Measurements from ENCODE around the gene PHPT1. TPM values are rescaled to one million over a fixed set of nuclear protein-coding genes. Genes with fewer than 3 reads are reported as not detected.
A peak's percentile ranks its signal among the peaks of the same experiment; 100 is the strongest.

PHPT1 gene
- total RNA-seq, 2 donors from 2014 or later = 107 to 122 TPM

GRCh38 chr9:136808806-136809158 is 40.4 kb upstream of the PHPT1 start:
- no peak for DNase-seq
- Histone ChIP-seq H3K4me3 (ENCODE audit: low read length) (peak overlapping the region; percentile 92), H3K27me3 (ENCODE audit: control insufficient read depth, insufficient read depth, low read length, poor library complexity, severe bottlenecking) (no peaks in the 10 kb centered on the region), H3K9me3 (ENCODE audit: control insufficient read depth, low read length) (no peaks in the 10 kb centered on the region), H3K36me3 (ENCODE audit: control insufficient read depth, insufficient read depth, low read length) (peaks cover 50% of the 10 kb centered on the region), H3K4me1 (ENCODE audit: control insufficient read depth, insufficient read depth, low read length) (peaks cover 5% of the 10 kb centered on the region), H3K9ac (ENCODE audit: extremely low read depth, low read length, poor library complexity, severe bottlenecking) (peak overlapping the region; percentile 74), H3K27ac (ENCODE audit: low read depth, low read length) (no peak overlapping the region)
- H3K4me3 Mint-ChIP-seq = peak overlapping the region; percentile 70
- no peak for TF ChIP-seq CTCF (conservative IDR thresholded peaks at IDR 0.05)
- no peaks in the 10 kb centered on the region for H3K9me3 Mint-ChIP-seq
- H3K4me1 Mint-ChIP-seq = peaks cover 20% of the 10 kb centered on the region
- peaks cover 58% of the 10 kb centered on the region for H3K36me3 Mint-ChIP-seq (ENCODE audit: low read depth)
- 7 to 12% methylated on average over 14 of the region's 14 CpGs for WGBS, 2 experiments (ENCODE audit: insufficient coverage in 1 of 2, insufficient read length in 1 of 2)
- peaks cover 5% of the 10 kb centered on the region for H3K27me3 Mint-ChIP-seq (ENCODE audit: insufficient read depth)
- peak overlapping the region; percentile 84 for H3K27ac Mint-ChIP-seq

- H3K9ac ChIP-seq (ENCODE audit: extremely low read depth, low read length, poor library complexity, severe bottlenecking) = no peak overlapping the region
- no peak overlapping the region for H3K4me3 ChIP-seq (ENCODE audit: low read length)
- no peak overlapping the region for H3K27ac ChIP-seq (ENCODE audit: low read depth, low read length)
- H3K27ac Mint-ChIP-seq = no peak overlapping the region
- TF ChIP-seq CTCF (conservative IDR thresholded peaks at IDR 0.05) = no peak
- H3K36me3 Mint-ChIP-seq (ENCODE audit: low read depth) = peaks cover 71% of the 10 kb centered on the region
- H3K27me3 Mint-ChIP-seq (ENCODE audit: insufficient read depth) = no peaks in the 10 kb centered on the region
- H3K27me3 ChIP-seq (ENCODE audit: control insufficient read depth, insufficient read depth, low read length, poor library complexity, severe bottlenecking) = no peaks in the 10 kb centered on the region
- no peak overlapping the region for H3K4me3 Mint-ChIP-seq
- peaks cover 69% of the 10 kb centered on the region for H3K36me3 ChIP-seq (ENCODE audit: control insufficient read depth, insufficient read depth, low read length)
- no peak for DNase-seq
- H3K4me1 ChIP-seq (ENCODE audit: control insufficient read depth, insufficient read depth, low read length) = peaks cover under 1% of the 10 kb centered on the region
- H3K9me3 ChIP-seq (ENCODE audit: control insufficient read depth, low read length) = no peaks in the 10 kb centered on the region
- no peaks in the 10 kb centered on the region for H3K9me3 Mint-ChIP-seq
- H3K4me1 Mint-ChIP-seq = peaks cover 7% of the 10 kb centered on the region
- WGBS, 2 experiments (ENCODE audit: insufficient coverage in 1 of 2, insufficient read length in 1 of 2) = 95 to 99% methylated on average over 11 to 13 of the region's 13 CpGs
Observed at GRCh38 chr9:136814725-136815421, 34.3 kb upstream of the PHPT1 start.

- no peak overlapping the region for H3K27ac Mint-ChIP-seq
Observed at GRCh38 chr9:136815422-136815782, 33.8 kb upstream of the PHPT1 start.

More at GRCh38 chr9:136815422-136815782, 33.8 kb upstream of the PHPT1 start:
- Mint-ChIP-seq H3K9me3 (no peaks in the 10 kb centered on the region), H3K4me1 (peaks cover 3% of the 10 kb centered on the region), H3K4me3 (no peak overlapping the region), H3K27me3 (ENCODE audit: insufficient read depth) (no peaks in the 10 kb centered on the region), H3K36me3 (ENCODE audit: low read depth) (peaks cover 68% of the 10 kb centered on the region)
- 0% methylated on average over 1 of the region's 1 CpG for WGBS, 2 experiments (ENCODE audit: insufficient coverage in 1 of 2, insufficient read length in 1 of 2)
- Histone ChIP-seq H3K4me3 (ENCODE audit: low read length) (no peak overlapping the region), H3K9me3 (ENCODE audit: control insufficient read depth, low read length) (no peaks in the 10 kb centered on the region), H3K27ac (ENCODE audit: low read depth, low read length) (no peak overlapping the region), H3K36me3 (ENCODE audit: control insufficient read depth, insufficient read depth, low read length) (peaks cover 65% of the 10 kb centered on the region), H3K4me1 (ENCODE audit: control insufficient read depth, insufficient read depth, low read length) (no peaks in the 10 kb centered on the region), H3K9ac (ENCODE audit: extremely low read depth, low read length, poor library complexity, severe bottlenecking) (no peak overlapping the region), H3K27me3 (ENCODE audit: control insufficient read depth, insufficient read depth, low read length, poor library complexity, severe bottlenecking) (no peaks in the 10 kb centered on the region)
- DNase-seq = no peak
- TF ChIP-seq CTCF (conservative IDR thresholded peaks at IDR 0.05) = no peak

All from endodermal cell (in vitro differentiated cells).